Measurements from ENCODE around the gene KDM2B.
A peak's percentile ranks its signal among the peaks of the same experiment; 100 is the strongest.

The KDM2B gene

GRCh38 chr12:121470751-121471150 is 110.1 kb downstream of the KDM2B start:
- no peak for DNase-seq
- TF ChIP-seq POLR2A (IDR thresholded peaks at IDR 0.05; ENCODE audit: low read length) (no peak), GATA1 (IDR thresholded peaks at IDR 0.05; ENCODE audit: low read depth, low read length) (no peak)

- TF ChIP-seq POLR2A (IDR thresholded peaks at IDR 0.05; ENCODE audit: low read length) (no peak), GATA1 (IDR thresholded peaks at IDR 0.05; ENCODE audit: low read depth, low read length) (no peak)
- no peak for DNase-seq
Observed at GRCh38 chr12:121468499-121468801, 112.4 kb downstream of the KDM2B start.

GRCh38 chr12:121467638-121468498 is 113.0 kb downstream of the KDM2B start:
- TF ChIP-seq POLR2A (IDR thresholded peaks at IDR 0.05; ENCODE audit: low read length) (no peak), GATA1 (IDR thresholded peaks at IDR 0.05; ENCODE audit: low read depth, low read length) (no peak)
- peak in 1 of 2 experiments; percentile 64 for DNase-seq

DNA sequence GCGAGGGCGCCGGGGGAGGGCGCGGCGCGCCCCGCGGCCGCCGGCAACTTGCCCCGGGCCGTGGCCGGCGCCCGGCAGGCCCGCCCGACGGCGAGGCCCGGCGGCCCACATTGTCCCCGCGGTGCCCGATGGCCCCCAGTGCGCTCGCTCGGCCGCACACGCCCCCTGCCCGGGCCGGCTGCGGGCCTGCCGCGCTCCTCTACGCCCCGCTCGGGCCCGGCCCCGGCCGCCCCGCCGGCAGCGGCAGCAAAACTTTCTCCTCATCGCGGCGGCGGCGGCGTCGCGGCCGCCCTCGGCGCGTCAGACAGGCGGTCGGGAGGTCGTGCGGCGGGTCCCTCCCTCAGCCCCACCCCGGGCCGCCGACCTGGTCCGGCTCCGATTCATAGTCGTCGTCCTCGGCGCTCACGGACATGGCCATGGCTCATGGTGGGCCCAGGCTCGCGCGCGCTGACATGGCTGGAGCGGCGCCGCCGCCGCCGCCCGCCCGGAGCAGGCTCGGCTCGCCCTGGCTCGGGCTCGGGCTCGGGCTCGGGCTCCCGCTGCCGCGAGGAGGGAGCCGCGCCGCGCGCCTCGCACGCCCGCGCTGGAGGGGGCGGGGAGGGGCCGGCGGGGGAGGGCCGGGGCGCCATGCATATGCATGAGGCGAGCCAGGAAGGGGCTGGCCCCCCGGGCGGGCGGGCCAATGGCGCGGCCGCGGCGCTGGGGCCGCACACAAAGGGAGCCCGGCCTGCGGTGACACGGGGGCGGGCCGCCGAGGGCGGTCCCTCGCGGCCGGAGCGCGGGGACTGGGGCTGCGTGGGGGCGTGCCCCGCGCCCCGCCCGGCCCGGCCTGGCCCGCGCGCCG is 113.8 kb downstream of the KDM2B start:
- peak; percentile 92 to 94 for DNase-seq
- TF ChIP-seq GATA1 (IDR thresholded peaks at IDR 0.05; ENCODE audit: low read depth, low read length) (no peak), POLR2A (IDR thresholded peaks at IDR 0.05; ENCODE audit: low read length) (peak; percentile 29)

- TF ChIP-seq GATA1 (IDR thresholded peaks at IDR 0.05; ENCODE audit: low read depth, low read length) (no peak), POLR2A (IDR thresholded peaks at IDR 0.05; ENCODE audit: low read length) (no peak)
- DNase-seq: peak; percentile 43 to 49
Observed at GRCh38 chr12:121465921-121466793, 114.7 kb downstream of the KDM2B start.

DNA sequence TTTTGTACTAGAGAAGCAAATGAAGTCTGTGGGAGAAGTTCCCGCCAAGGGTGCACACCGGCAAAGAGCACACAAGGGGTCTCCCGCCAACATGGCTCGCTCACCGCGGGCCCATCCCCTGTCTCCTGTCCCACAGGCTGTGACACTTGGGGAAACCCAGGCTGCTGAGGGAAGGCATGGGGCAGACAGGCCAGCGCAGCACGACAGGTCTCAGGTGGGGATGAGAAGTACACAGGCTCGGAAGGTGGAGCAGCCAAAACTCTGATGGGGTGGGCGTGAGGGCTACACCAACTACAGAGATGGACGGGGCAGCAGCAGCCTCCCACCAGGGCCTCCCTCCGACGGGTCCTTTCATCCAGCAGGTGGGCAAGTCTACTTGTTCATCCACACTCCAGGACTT is 116.5 kb downstream of the KDM2B start:
- DNase-seq: no peak
- TF ChIP-seq POLR2A (IDR thresholded peaks at IDR 0.05; ENCODE audit: low read length) (no peak), GATA1 (IDR thresholded peaks at IDR 0.05; ENCODE audit: low read depth, low read length) (no peak)

DNA sequence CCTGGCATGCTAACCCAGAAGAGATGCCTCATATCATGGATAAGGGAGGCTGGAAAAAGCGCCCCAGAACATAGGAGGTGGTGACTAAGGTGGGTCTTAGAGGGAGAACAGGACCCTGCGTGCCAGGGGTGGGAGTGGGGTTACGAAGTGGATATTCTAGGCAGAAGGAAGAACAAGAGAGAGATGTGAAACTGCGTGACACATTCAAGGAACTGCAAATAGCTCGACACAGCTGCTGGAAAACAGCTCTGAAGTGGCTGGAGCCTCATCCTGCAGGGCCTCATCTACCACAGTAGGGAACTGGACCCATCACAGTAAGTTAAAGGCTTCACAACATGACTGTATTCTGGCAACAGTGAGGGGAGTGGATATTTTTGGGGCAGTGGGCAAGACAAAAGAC is 119.8 kb downstream of the KDM2B start:
- no peak for TF ChIP-seq GATA1 (IDR thresholded peaks at IDR 0.05; ENCODE audit: low read depth, low read length)
- no peak for TF ChIP-seq POLR2A (IDR thresholded peaks at IDR 0.05; ENCODE audit: low read length)
- no peak for DNase-seq

DNA sequence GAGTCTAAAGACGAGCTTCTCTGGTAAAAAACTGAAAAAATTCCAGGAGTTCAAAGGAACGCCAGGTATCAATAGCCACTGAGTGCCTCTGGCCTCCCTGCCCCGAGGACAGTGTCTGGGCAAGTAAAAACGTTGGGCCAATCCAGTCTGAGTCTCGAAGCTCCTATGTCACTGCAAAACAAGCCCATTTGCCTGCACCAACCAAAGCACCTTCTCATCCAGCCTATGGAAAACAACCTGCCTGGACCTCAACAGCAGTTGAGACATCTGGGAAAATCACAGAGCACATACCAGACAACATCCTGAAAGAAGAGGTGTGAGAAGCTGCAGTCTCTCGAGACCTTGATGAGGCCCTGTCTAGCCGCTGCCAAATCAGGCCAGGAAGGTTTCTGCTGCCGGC is 124.3 kb downstream of the KDM2B start:
- DNase-seq: no peak
- TF ChIP-seq GATA1 (IDR thresholded peaks at IDR 0.05; ENCODE audit: low read depth, low read length) (no peak), POLR2A (IDR thresholded peaks at IDR 0.05; ENCODE audit: low read length) (no peak)

DNA sequence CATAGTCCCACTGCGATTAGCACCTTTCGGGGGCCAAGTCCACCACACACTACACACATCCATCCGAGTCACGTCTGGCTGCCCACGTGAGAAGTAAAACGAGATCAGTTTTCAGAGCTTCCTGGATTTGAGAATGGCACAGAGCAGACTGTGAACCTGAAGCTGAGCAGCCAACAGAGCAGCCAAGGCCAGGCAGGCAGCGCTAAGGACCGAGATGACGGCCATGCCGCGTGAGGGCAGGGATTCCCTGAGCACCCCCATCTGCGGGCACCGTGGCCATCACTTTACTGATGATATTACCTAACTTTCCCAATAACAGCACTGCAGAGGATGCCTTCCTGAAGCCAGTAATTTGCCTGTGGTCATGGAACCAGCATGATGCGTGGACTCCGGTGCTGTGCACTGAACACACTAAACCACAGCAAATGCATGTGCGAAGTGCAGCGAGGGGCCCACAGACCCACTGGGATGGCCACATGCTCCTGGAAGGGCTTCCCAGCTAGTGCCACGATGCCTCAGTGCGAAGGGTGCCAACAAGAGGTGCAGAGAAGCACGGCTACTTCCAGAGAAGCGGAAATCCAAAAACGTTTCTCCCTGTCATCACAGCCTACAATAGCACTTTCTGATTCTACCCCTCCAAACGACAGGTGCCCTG is 124.9 kb downstream of the KDM2B start:
- DNase-seq: no peak
- TF ChIP-seq GATA1 (IDR thresholded peaks at IDR 0.05; ENCODE audit: low read depth, low read length) (no peak), POLR2A (IDR thresholded peaks at IDR 0.05; ENCODE audit: low read length) (no peak)

GRCh38 chr12:121454921-121455320 is 125.9 kb downstream of the KDM2B start:
- no peak for DNase-seq
- no peak for TF ChIP-seq POLR2A (IDR thresholded peaks at IDR 0.05; ENCODE audit: low read length)
- no peak for TF ChIP-seq GATA1 (IDR thresholded peaks at IDR 0.05; ENCODE audit: low read depth, low read length)

GRCh38 chr12:121453629-121454028 is 127.2 kb downstream of the KDM2B start:
- no peak for DNase-seq
- TF ChIP-seq GATA1 (IDR thresholded peaks at IDR 0.05; ENCODE audit: low read depth, low read length) (no peak), POLR2A (IDR thresholded peaks at IDR 0.05; ENCODE audit: low read length) (no peak)

GRCh38 chr12:121452985-121453360 is 127.8 kb downstream of the KDM2B start:
- DNase-seq: no peak
- no peak for TF ChIP-seq GATA1 (IDR thresholded peaks at IDR 0.05; ENCODE audit: low read depth, low read length)
- no peak for TF ChIP-seq POLR2A (IDR thresholded peaks at IDR 0.05; ENCODE audit: low read length)

- no peak for DNase-seq
- TF ChIP-seq GATA1 (IDR thresholded peaks at IDR 0.05; ENCODE audit: low read depth, low read length): no peak
- TF ChIP-seq POLR2A (IDR thresholded peaks at IDR 0.05; ENCODE audit: low read length): no peak
Observed at GRCh38 chr12:121452340-121452984, 128.4 kb downstream of the KDM2B start.
